CD4-positive, alpha-beta T cell treated with Interleukin-10 for 1 hour (primary cell): Measurements from ENCODE around the gene KCTD3.

ENCODE experiments used
- DNase-seq: peaks from one replicate; pipeline ENCODE4 v3.0.0-alpha.2; 2020

Gene KCTD3

GRCh38 chr1:215665215-215665614, 98.1 kb downstream of the KCTD3 start:
- DNase-seq: no peak

GRCh38 chr1:215667761-215668160, 100.7 kb downstream of the KCTD3 start:
- DNase-seq: no peak

GRCh38 chr1:215669806-215670491, 102.8 kb downstream of the KCTD3 start:
- DNase-seq: no peak
